Retina (tissue), 1 donor: ENCODE results near the gene PHACTR3.

ENCODE experiments used
- DNase-seq: peaks from one replicate; pipeline ENCODE4 v3.0.0-alpha.2; 2016

Gene PHACTR3

DNA sequence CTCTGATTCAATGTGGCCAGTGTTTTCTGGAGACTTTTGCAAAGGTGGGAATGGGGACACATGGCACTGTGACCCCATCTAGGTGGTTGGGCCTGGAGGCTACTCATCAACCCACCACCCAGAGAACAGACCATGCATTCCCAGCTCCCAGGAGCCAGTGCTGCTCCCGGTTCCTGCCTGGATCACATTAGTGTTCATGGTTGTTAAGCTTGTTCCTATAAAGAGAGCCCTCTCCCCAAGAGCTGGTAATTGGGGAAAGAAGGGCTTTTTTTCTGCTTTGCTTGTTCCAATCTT lies 102.0 kb downstream of the PHACTR3 start:
- no peak for DNase-seq

DNA sequence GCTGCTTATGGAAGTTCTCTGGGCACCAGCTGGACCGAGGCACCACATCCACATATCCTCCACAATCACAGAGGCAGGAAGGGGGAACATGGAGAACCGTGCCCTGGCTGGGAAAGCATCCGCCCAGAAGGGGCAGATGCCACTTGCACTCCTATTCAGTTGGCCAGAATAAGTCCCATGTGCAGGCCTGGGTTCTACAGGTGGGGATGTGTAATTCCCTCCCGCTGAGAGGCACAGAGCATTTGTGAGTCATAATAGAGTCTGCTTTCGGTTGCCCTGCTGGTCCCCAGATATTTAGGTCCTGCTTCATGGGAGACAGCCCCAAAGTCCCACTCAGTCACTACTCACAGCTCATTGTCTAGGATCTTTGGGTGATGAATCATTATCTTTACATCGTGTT lies 104.0 kb downstream of the PHACTR3 start:
- no peak for DNase-seq

DNA sequence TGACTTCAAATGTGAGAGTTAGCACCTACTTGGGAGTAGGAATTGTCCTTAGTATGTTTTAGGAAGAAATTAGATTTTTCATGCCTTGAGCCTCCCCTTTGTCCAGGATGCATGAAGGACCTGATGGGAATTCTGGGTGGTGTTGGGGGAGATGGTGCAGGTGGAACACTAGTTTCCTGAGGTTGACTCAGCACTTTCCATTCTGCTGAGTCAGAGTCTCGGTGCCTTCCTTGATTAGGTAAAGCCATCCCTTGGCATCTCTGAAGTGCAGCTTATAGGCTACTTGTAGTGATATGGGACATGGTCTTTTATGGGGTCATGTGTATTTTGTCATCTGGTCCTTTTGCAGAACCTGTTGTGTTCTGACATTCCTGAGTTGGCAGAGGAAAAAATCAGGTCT lies 105.3 kb downstream of the PHACTR3 start:
- DNase-seq, result no peak

DNA sequence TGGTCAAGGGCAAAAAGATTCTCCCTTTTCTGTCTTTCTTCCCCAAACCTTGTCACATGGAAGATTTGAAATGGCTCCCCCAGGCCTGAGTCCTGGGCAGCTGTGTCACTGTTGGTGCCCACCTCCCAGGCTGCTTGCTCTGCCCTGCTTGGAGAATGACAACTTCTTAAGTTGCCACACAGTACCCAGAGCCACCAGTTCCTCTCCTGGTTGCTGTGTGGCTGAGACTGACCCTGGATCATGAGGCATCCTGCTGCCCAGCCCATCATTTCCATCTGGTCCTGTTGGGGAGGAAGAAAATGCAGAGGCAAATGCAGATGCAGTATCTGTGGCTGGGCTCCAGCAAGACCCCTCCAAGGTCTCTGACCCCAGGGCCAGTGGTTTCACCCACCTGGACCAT lies 113.7 kb downstream of the PHACTR3 start:
- no peak for DNase-seq

DNA sequence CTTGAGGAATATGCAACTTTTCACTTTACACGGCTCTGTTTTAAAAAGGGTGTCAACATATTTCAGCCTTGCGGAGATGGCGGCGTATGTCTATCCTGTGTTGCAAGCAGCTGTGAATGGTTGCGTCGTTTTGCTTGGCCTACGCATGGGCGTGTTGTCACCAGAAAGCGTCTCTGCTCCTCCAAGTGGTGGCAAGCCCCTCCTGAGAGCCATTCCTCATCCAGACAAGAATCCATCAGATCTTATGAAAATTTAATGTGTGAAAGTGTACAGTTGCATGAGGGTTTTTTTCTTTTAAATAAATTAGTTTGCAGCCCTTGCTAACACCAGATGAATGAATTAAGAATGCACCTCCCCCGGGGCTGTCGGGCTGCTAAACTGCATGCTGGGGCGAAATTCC lies 114.4 kb downstream of the PHACTR3 start:
- peak; percentile 54 for DNase-seq

DNA sequence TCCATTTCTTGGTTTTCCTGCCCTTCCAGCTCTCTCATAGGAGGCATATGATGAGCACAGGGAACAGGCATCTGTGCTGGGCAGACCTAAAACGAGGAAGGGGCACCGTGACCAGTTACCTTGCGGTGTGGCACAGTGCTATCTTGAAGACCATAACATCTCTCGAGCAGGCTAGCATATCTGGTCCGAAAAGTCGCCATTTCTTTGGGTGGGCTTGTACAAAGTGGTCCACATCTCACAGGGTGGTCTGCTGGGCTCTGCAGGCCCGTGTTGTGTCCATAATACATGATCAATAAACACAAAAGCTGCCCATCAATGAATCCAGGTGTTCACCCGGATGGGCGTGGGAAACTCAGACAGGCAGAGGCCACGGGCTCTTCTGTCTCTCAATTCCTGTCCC lies 115.7 kb downstream of the PHACTR3 start:
- DNase-seq, result no peak

DNA sequence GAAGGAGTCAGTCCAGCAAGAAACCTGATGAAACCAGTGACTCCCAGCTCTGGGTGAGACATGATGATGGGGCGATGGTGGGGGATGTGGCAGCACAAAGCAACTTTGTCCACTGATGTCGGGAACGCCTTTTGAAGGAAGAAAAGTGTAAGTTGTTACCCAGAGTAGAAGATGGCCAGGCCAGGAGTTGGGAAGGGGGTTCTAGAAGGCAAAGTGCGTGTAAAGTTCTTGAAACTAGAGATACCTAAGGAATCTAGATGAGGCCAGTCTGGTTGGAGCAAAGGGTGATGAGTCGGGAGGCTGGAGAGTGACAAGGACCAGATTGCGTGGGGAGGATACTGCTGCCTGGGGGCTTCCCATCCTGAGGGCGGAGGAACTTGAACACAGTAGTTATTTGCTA lies 117.0 kb downstream of the PHACTR3 start:
- DNase-seq, result no peak

DNA sequence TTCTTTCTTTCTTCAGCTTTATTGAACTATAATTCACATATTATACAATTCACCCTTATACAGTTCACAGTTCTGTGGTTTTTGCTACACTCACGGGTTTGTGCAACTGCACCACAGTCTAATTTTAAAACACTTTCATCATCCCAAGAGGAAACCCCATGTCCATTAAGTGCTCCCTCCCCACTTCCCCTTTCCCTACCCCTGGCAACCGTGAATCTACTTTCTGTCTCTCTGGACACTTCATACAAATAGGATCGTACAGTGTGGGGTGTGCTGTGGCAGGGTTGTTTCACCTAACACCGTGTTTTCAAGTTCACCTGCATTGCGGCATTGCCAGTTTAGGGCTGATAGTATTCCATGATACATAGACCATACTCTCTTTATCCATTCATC lies 118.8 kb downstream of the PHACTR3 start:
- peak; percentile 24 for DNase-seq

DNA sequence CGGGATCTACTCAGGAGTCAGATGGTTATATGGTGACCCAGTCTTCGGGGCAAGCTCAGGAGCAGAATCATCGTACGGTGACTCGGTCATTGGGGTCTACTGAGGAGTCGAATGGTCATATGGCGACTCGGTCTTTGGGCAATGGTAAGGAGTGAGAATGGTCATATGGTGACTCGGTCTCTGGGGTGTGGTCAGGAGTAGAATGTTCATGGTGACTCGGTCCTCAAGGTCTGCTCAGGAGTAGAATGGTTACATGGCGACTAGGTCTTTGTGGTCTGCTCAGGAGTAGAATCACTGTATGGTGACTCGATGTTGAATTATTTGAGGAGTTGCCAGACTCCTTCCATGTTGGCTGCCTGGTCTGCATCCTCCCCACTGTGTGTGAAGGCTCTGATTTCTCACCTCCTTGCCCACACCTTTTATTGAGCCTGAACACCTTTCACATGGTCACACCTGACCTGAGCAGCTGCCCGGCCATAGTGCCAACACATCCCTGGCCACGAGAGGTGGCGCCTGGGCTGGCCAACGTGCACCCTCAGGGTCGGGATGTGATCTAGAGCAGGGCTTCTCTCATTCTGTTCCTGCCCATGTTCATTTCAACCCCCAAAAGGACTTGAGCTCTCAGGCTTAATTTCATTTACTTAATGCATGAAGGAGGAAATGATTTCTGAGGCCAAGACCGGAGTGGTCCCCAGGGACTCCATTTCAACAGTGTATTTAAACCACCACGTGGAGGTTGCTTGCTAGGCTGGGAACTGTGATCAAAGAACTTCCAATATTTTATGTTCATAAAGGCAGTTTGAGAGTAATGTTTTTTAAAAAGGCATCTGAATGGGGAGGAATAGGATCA lies 119.5 kb downstream of the PHACTR3 start:
- DNase-seq, result no peak

DNA sequence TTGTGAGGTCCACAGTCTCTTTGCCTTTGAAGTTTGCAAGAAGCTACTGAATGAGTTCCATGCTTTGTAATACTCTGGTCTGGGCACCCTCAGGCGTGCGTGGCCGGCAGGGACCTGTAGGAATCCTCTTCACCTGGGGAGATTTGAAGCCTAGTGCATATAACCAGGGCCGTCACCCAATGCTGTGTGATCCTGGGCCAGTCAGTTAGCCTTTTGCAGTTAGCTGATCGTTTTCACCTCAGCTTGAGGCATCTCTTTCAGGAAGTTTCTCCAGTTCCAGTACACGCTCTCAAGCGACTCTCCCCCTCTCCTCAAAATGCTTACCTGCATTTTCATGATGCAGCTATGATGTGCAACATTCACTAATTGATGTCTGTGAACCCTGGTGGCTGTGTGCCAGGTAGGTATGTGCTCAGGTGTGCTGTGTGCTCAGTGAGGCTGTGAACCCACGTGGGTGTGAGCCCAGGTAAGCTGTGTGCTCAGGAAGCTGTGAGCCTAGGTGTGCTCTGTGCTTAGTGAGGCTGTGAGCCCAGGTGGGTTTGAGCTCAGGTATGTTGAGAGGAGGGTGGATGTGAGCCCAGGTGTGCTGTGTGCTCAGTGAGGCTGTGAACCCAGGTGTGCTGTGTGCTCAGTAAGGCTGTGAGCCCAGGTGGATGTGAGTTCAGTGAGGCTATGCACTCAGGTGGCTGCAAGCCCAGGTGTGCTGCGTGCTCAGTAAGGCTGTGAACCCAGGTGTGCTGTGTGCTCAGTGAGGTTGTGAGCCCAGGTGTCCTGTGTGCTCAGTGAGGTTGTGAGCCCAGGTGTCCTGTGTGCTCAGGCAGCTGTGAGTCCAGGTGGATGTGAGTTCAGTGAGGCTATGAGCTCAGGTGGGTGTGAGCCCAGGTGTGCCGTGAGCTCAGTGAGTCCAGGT lies 120.4 kb downstream of the PHACTR3 start:
- DNase-seq, result no peak

DNA sequence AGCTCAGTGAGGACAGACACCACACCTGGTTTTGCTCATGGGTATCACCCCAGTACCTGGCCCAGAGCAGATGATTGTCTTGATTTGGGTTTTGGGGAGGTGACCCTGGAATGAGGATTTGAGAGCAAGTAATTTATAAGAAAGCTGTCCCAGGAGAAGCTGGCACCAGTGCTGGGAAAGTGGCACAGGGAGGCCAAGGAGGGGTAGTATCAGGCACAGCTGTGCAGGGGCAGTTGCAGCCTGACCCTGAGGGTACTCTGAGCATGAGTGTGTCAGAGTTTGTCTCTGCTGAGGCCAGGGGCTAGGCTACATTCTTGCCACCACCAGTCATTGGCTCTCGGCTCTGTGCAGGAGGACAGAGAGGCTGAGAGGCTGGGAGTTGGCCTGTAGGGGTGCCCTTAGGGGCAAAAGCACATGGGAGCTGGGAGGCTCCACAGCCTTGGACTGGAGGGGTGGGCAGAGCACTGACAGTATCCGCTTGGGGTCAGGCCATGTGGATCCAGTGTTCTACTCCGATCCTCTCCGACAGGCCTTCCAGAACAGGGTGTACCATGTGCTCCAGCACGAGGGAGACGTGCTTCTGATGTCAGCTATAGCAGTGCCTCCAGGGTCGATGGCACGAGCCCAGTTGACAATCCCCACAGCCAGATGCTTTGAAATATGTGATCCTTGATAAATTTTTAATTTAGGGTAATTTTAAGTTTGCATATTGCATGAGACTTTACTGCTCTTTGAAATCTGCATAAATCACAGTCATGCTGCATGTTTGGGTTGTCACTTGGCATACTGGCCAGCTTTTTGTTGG lies 121.3 kb downstream of the PHACTR3 start:
- DNase-seq, result no peak

DNA sequence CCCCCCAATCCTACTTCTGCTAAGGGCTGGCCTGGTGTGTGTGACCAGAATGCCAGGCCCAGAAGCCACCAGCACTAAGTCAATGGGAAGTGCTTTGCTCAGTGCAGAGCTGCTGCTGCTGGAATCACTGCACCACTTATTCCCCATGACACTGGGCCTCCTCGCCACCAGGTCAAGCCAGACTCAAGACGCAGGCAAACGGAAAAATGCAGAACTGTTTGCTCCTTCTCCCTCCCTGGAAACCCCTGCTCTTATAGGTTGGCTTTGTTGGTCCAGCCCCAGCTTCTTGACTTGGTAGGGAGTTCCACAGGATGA lies 121.9 kb downstream of the PHACTR3 start:
- no peak for DNase-seq

DNA sequence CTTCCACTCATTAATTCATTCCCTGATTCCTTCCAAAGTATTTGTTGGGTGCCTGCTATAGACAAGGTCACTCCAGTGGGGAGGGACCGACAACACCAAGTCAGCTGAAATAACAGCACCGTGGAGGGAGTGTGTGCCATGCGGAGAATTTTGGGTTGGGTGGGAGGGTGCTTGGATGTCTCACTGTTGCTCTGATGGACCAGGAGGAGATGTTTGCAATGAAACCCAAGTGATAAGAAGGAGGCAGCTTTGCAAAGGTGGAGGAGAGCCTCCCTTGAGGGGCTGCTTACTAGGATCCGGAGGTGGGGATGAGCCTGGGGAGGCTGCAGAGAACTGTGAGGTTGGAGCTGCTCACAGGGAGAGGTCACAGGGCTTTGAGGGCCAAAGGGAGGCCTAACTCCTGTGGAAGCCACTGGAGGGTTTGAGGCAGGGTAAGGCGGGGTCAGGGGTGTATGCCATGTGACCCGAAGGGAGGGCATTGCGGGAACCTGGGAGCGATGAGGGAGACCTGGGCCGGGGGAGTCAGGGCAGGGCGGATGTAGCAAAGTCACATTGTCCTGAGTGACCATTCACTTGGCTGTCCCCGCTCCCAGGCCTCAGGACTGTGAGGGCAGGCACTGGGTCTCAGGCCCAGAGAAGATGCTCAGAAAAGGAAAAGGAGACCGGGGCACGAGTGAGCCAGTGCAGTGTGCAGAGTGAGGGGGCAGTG lies 124.5 kb downstream of the PHACTR3 start:
- DNase-seq, result no peak

DNA sequence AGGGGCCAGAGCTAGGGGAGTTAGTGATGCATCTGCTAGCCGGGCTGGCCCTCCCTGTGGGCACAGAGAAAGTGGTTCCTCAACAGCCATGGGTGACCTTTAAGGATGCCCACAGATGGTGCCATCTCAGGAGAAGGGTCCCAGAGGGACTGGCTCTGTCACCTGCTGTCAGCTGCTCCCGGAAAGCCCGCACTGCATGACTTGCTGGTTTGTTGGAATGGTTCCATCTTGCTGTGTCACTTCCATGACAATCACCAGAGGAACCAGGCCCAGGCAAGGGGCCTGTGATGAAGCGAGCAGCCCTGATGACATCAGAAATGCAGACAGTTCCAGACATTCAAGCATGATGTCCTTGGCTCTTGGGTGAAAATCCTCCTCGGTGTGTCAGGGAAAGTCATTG lies 125.2 kb downstream of the PHACTR3 start:
- DNase-seq, result no peak

DNA sequence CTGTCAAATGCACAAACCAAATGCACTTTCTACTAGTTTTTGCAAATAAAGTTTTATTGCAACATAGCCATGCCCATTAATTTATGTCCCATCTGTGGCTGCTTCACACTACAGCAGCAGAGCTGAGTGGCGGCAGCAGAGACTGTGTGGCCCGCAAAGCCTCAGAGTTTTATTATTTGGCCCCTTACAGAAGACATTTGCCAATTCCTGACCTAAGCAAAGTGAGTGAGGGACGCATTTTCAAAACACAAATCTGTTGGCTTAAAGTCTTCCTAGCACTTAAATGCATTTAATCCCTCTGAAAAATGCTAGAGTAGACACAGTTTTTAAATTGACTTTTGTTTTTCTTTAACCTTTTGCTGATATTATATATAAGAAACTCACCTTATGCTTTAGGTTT lies 126.4 kb downstream of the PHACTR3 start:
- DNase-seq, result no peak

DNA sequence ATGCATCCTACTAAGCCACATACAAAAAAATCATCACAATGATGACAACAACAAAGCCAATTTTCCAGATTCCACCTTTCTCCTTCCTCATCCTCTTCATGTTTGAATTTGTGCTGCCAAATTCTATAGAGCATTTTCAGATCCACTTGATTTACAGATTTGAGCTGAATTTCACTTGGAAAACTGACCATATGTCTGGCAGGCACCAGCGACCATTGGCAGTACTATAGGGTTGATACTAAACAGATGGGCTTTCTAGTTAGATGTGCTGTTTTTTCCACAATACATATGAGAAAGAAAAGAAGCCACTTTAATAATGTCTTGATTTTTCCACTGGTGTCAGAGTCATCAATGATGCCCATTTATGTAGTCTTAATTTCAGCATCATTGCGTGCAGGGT lies 127.0 kb downstream of the PHACTR3 start:
- DNase-seq, result no peak

DNA sequence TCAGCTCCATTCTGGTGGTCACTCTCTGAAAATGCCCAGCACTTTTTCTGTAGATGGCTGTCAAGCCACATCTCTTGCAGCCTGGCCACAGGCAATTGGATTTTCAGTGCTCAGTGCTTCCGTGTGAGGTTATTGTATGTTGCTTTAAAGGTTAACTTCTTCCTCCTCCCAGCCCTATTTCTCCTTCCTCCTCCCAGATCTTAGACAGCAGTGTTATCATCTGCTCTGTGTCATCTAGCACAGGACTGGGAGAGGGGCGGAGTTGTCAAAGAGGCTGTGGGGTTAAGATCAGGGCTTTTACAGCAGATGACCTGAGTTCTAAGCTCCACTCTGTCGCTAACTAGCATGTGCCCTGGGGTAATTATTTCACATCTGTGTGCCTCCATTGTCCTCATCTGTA lies 129.0 kb downstream of the PHACTR3 start:
- no peak for DNase-seq

DNA sequence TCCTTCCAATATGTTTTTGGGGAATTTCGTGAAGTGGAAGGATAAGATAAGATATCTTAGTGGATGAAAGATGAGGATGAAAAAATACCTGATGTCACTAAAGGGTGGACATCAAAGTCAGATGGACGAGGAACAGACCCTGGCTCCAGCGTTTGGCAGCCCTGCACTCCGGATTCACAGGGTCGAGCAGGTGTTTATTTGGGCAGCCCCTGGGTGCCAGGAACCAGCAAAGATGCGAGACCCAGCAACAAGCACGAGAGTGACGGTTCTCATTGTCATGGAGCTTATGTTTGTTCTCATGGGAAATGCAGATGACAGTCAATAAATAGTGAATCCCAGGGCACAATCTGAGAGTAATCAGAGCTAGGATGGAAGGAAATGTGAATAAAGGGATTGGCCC lies 131.1 kb downstream of the PHACTR3 start:
- DNase-seq, result no peak

DNA sequence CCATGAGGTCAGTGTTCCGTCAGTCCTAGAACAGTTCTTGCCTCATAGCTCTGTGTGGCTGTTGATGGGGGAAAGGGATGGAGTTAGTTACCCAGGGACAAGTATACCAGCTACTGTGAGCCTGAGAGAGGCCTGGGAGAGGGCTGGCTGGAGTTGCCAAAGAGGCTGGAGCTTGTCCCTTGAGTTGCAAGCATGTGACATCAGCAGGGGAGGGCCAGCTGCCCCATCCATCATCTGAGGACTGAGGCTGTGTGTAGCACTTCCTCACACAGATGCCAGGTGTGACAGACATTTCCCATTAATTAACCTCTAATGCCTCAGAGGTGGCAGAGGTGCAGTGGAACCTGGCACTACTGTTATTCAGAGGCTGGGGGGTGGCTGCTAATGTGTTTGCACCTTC lies 131.6 kb downstream of the PHACTR3 start:
- no peak for DNase-seq

DNA sequence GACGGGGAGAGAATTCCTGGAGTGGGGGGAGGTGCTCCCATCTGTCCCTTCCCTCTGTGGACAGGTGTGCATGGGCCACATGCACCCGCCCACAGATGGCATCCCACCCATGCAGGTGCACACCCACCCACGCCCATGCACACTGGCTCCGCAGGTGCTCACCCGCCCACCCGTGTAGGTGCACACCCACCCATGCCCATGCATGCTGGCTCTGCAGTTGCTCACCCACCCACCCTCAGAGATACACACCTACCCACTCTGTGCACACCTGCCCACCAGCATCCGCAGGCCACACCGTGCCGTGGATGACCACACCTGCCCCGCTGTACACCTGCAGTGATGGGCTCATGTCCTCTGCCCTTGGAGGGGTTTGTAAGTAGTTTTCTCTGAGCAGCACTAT lies 132.0 kb downstream of the PHACTR3 start:
- no peak for DNase-seq

DNA sequence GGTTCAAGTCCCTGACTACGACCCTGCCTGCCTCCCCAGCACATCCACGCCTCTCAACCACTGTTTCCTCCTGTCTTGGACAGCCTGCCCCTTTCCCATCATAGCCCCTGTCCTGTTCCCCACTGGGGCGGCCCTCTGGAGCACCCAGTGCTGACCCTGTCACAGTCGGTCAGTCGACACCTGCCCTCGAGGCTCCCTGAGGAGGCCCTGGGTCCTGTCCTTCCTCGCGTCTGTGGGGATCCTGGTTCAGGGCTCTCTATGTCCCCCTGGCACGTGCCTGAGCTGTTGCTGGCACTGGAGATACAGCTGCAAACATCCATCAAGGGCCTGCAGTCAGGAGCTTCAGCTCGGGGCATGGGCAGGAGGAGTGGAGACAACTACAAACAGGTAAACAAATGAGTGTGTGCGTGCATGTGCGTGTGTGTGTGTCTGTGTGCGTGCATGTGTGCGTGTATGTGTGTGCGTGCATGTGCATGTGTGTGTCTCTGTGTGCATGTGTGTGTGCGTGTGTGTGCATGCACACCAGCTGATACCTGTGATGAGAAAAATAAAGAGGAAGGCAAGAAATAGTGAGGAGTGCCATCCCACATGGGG lies 132.8 kb downstream of the PHACTR3 start:
- DNase-seq, result no peak

DNA sequence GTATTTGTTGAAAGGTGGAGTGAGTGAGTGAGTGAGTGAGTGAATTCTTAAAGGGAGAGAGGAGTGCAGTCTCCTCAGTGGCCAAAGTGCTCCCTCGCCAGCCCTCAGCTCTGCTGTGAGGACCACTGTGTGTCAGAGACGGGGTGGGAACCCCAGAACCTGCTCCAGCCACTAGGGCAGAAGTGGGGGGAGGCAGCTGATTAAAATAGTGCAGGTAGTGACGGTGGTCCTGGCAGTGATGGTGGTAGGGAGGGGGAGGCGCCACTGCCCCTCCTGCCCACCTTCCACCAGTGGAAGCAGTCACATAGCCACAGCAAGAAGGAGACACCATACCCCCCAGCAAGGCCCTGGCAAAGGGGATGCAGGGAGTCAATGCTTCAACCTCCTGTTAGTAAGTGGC lies 133.5 kb downstream of the PHACTR3 start:
- DNase-seq, result no peak

DNA sequence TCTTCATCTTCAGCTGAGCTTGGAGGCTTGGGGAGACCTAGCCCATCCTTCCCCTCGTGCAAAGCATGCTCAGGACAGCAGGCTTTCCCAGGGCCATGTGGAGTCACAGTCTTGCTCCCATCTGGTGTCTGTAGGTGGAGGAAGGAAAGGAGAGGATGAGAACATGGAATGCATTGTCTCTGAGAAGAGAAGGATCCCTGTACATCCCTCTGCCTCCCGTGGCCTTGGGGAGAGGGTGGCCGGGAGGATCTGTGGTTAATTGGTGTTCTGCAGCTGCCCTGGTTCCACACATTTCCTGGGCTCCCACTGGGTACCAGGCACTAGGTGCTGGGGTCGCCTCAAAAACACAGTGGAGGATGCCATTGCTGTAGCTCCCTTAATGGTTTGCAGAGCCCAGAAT lies 134.5 kb downstream of the PHACTR3 start:
- DNase-seq, result no peak
